Nephron (organoid): ENCODE data around the gene SBF2.

Experiments
- H3K27ac Mint-ChIP-seq, 3 experiments: 2 replicates each; pipeline ENCODE4 v1.8.0; 2020; ENCODE audit warnings: mixed read lengths in 3 of 3, mild to moderate bottlenecking in 2 of 3, moderate library complexity in 1 of 3
- H3K27me3 Mint-ChIP-seq: 2 replicates; pipeline ENCODE4 v1.8.0; 2021; ENCODE audit warnings: low read depth, mild to moderate bottlenecking, moderate library complexity, mixed read lengths
- H3K36me3 Mint-ChIP-seq: 2 replicates; pipeline ENCODE4 v1.8.0; 2020; ENCODE audit warnings: low read depth, mixed read lengths
- H3K4me1 Mint-ChIP-seq: 2 replicates; pipeline ENCODE4 v1.8.0; 2020; ENCODE audit warnings: mixed read lengths
- H3K4me3 Mint-ChIP-seq, 3 experiments: 2 replicates each; pipeline ENCODE4 v1.8.0; 2020; ENCODE audit warnings: mild to moderate bottlenecking in 3 of 3, mixed read lengths in 3 of 3, moderate library complexity in 2 of 3
- H3K9me3 Mint-ChIP-seq: 2 replicates; pipeline ENCODE4 v1.8.0; 2020; ENCODE audit warnings: mixed read lengths
- CTCF ChIP-seq, 3 experiments: fragments of 200-600 bp; sonication (generic); IDR thresholded peaks; one replicate each; pipeline ENCODE4 v1.5.0; 2021; ENCODE audit warnings: antibody characterized with exemption in 3 of 3; ENCODE audit not compliant: unreplicated experiment in 3 of 3

SBF2 gene

GRCh38 chr11:10122326-10123197 is 171.5 kb downstream of the SBF2 start:
- no peak for TF ChIP-seq CTCF (IDR thresholded peaks at IDR 0.05; ENCODE audit: unreplicated experiment in 3 of 3)
- Mint-ChIP-seq H3K27ac (no peak overlapping the region), H3K4me3 (no peak overlapping the region), H3K9me3 (no peaks in the 10 kb centered on the region), H3K27me3 (no peaks in the 10 kb centered on the region), H3K36me3 (no peaks in the 10 kb centered on the region), H3K4me1 (peaks cover 17% of the 10 kb centered on the region)

GRCh38 chr11:10118865-10119264 is 175.2 kb downstream of the SBF2 start:
- peaks cover 5% of the 10 kb centered on the region for H3K36me3 Mint-ChIP-seq
- H3K27ac Mint-ChIP-seq = no peak overlapping the region
- H3K4me3 Mint-ChIP-seq = no peak overlapping the region
- no peaks in the 10 kb centered on the region for H3K9me3 Mint-ChIP-seq
- H3K27me3 Mint-ChIP-seq = no peaks in the 10 kb centered on the region
- H3K4me1 Mint-ChIP-seq = peaks cover 18% of the 10 kb centered on the region
- no peak for TF ChIP-seq CTCF (IDR thresholded peaks at IDR 0.05; ENCODE audit: unreplicated experiment in 3 of 3)

- peaks cover 5% of the 10 kb centered on the region for H3K36me3 Mint-ChIP-seq
- peaks cover 18% of the 10 kb centered on the region for H3K4me1 Mint-ChIP-seq
- peak overlapping the region in 2 of 3 experiments; percentile 11 to 61 for H3K27ac Mint-ChIP-seq
- H3K4me3 Mint-ChIP-seq = no peak overlapping the region
- TF ChIP-seq CTCF (IDR thresholded peaks at IDR 0.05; ENCODE audit: unreplicated experiment in 3 of 3) = no peak
- no peaks in the 10 kb centered on the region for H3K27me3 Mint-ChIP-seq
- H3K9me3 Mint-ChIP-seq = no peaks in the 10 kb centered on the region
Observed at GRCh38 chr11:10117709-10118351, 176.2 kb downstream of the SBF2 start.

- Mint-ChIP-seq H3K4me1 (peaks cover 18% of the 10 kb centered on the region), H3K27me3 (no peaks in the 10 kb centered on the region), H3K36me3 (peaks cover 8% of the 10 kb centered on the region), H3K9me3 (no peaks in the 10 kb centered on the region), H3K27ac (peak overlapping the region in 1 of 3 experiments; percentile 4), H3K4me3 (no peak overlapping the region)
- TF ChIP-seq CTCF (IDR thresholded peaks at IDR 0.05; ENCODE audit: unreplicated experiment in 3 of 3) = no peak
Observed at GRCh38 chr11:10116588-10116987, 177.4 kb downstream of the SBF2 start.

- no peak overlapping the region for H3K4me3 Mint-ChIP-seq
- no peaks in the 10 kb centered on the region for H3K9me3 Mint-ChIP-seq
- peaks cover 16% of the 10 kb centered on the region for H3K4me1 Mint-ChIP-seq
- H3K27me3 Mint-ChIP-seq = no peaks in the 10 kb centered on the region
- H3K27ac Mint-ChIP-seq = no peak overlapping the region
- TF ChIP-seq CTCF (IDR thresholded peaks at IDR 0.05; ENCODE audit: unreplicated experiment in 3 of 3) = no peak
- H3K36me3 Mint-ChIP-seq = peaks cover 8% of the 10 kb centered on the region
Observed at GRCh38 chr11:10114593-10115404, 179.2 kb downstream of the SBF2 start.
